Astrocyte of the spinal cord (primary cell): ENCODE measurements around the gene LY6G6F.

Experiments used
- DNase-seq: peaks from one replicate; pipeline ENCODE4 v3.0.0; 2011; ENCODE audit warnings: low read depth, low spot score
- H3K4me3 ChIP-seq: 2 replicates; pipeline ENCODE4 v1.5.1; 2011; ENCODE audit warnings: low read depth, mild to moderate bottlenecking, low read length, moderate library complexity
- CTCF ChIP-seq: IDR thresholded peaks from 2 replicates; pipeline ENCODE4 v1.5.1; 2012; ENCODE audit warnings: low read depth, mild to moderate bottlenecking, low read length, inconsistent platforms
- in situ Hi-C: cut with HindIII; loops from 2 replicates; pipeline ENCODE4 v1.10.0; 2017; ENCODE audit warnings: low sequenced_read_pairs

Gene LY6G6F

GRCh38 chr6:31752739-31753319 is 46.2 kb downstream of the LY6G6F start:
- TF ChIP-seq CTCF = no peak
- H3K4me3 ChIP-seq = no peak overlapping the region
- DNase-seq = peak; percentile 79
- in situ Hi-C loops = no loop called here

- TF ChIP-seq CTCF = no peak
- H3K4me3 ChIP-seq = no peak overlapping the region
- no peak for DNase-seq
- in situ Hi-C loops = no loop called here
Observed at GRCh38 chr6:31758281-31758680, 51.6 kb downstream of the LY6G6F start.
